K562 (cell line): ENCODE data around the gene SYT1. TPM values are rescaled to one million over a fixed set of nuclear protein-coding genes. Genes with fewer than 3 reads are reported as not detected.

ENCODE experiments used
- ATAC-seq: fragments of 200-7000 bp; cut with Tn5 transposase; 3 replicates; pipeline ENCODE4 v1.9.1; 2020; ENCODE audit warnings: moderate library complexity
- BruUV-seq: library from RNA; stranded (reverse); fragments of 400-500 nt; replicated peaks from 2 replicates; lab custom pipeline; 2021; lab: Mats Ljungman, UMichigan
- CTCF ChIA-PET: fragments of 300-600 bp; formaldehyde crosslinking; extraction: SDS; loops from one replicate; lab custom pipeline; 2021; ENCODE audit warnings: low intra/inter-chr PET ratio; lab: Yijun Ruan, JAX
- POLR2A ChIA-PET: fragments of 300-600, 350-650 bp; sonication (Branson Sonifier 250); formaldehyde crosslinking; extraction: SDS; loops from one replicate; lab custom pipeline; 2021; ENCODE audit warnings: antibody characterized with exemption, inconsistent platforms; lab: Yijun Ruan, JAX
- DNase-seq, 4 experiments: peaks; one replicate each; pipeline versions ENCODE4 v3.0.0 to v3.0.0-alpha.2; 2011 to 2018; ENCODE audit warnings: low spot score in 3 of 4, mixed read lengths in 3 of 4; ENCODE audit errors: extremely low read depth in 1 of 4
- FAIRE-seq: peaks from 2 replicates; lab custom pipeline; 2011; peaks lifted over from hg19 to GRCh38; lab: Jason Lieb, UNC
- H2AFZ ChIP-seq: 2 replicates; pipeline ENCODE4 v1.6.0; 2011; ENCODE audit warnings: low read depth, low read length, control low read depth, inconsistent platforms
- H3K27ac ChIP-seq: fragments of 200-600 bp; 3 replicates; pipeline ENCODE4 v1.8.0; 2011; ENCODE audit warnings: low read depth, mild to moderate bottlenecking, control low read depth, inconsistent platforms, low read length, moderate library complexity, mixed read lengths; ENCODE audit errors: extremely low read depth
- H3K27me3 ChIP-seq, 2 experiments: fragments of 300-600 bp in 1 of 2; 2 replicates in 1 of 2; 3 replicates in 1 of 2; pipeline versions ENCODE4 v1.6.0 to v1.8.0; 2011; ENCODE audit warnings: inconsistent platforms in 2 of 2, low read length in 2 of 2, mild to moderate bottlenecking in 1 of 2, mixed read lengths in 1 of 2, moderate library complexity in 1 of 2; ENCODE audit not compliant: control insufficient read depth in 2 of 2, insufficient read depth in 2 of 2
- H3K36me3 ChIP-seq: fragments of 300-600 bp; 3 replicates; pipeline ENCODE4 v1.8.0; 2011; ENCODE audit warnings: mild to moderate bottlenecking, low read length, inconsistent platforms; ENCODE audit not compliant: control insufficient read depth, insufficient read depth
- H3K4me1 ChIP-seq, 2 experiments: fragments of 200-600 bp in 1 of 2; replicated peaks in 1 of 2; 2 replicates in 1 of 2; 3 replicates in 1 of 2; pipeline versions ENCODE4 v1.5.1 to v1.8.0; 2011; ENCODE audit warnings: inconsistent platforms in 2 of 2, low read length in 2 of 2, mild to moderate bottlenecking in 1 of 2, mixed read lengths in 1 of 2, moderate library complexity in 1 of 2; ENCODE audit not compliant: control insufficient read depth in 2 of 2, insufficient read depth in 2 of 2
- H3K4me2 ChIP-seq: 2 replicates; pipeline ENCODE4 v1.6.1; 2011; ENCODE audit warnings: low read length, control low read depth, inconsistent platforms, mixed read lengths; ENCODE audit not compliant: insufficient read depth
- H3K4me3 ChIP-seq: fragments of 200-600 bp; sonication (generic), shearing (Covaris generic); 2 replicates; pipeline ENCODE4 v1.5.1; 2016; ENCODE audit warnings: control low read depth, inconsistent platforms
- H3K79me2 ChIP-seq: fragments of 200-600 bp; 3 replicates; pipeline ENCODE4 v1.8.0; 2011; ENCODE audit warnings: low read length, inconsistent platforms; ENCODE audit not compliant: control insufficient read depth, insufficient read depth
- H3K9ac ChIP-seq, 2 experiments: 2 replicates each; pipeline versions ENCODE4 v1.6.0 to v1.6.1; 2011; ENCODE audit warnings: low read depth in 2 of 2, low read length in 2 of 2, control low read depth in 1 of 2, inconsistent platforms in 1 of 2, mild to moderate bottlenecking in 1 of 2, mixed read lengths in 1 of 2; ENCODE audit not compliant: insufficient read depth in 1 of 2
- H3K9me1 ChIP-seq: one replicate; pipeline ENCODE4 v1.6.0; 2011; ENCODE audit warnings: inconsistent platforms, mild to moderate bottlenecking, low read length, moderate library complexity; ENCODE audit not compliant: control insufficient read depth, insufficient read depth
- H3K9me3 ChIP-seq: replicated peaks from 2 replicates; pipeline ENCODE4 v1.5.1; 2011; ENCODE audit warnings: low read depth, low read length, inconsistent platforms; ENCODE audit not compliant: control insufficient read depth, insufficient read depth
- H4K20me1 ChIP-seq: replicated peaks from 2 replicates; pipeline ENCODE4 v1.6.1; 2011; ENCODE audit warnings: low read length, inconsistent platforms, mixed read lengths; ENCODE audit not compliant: control insufficient read depth, insufficient read depth
- C11orf30 ChIP-seq: fragments of 450-650 bp; IDR thresholded peaks from 2 replicates; pipeline ENCODE4 v1.6.1; 2016; ENCODE audit warnings: low read depth, mild to moderate bottlenecking
- CTBP1 ChIP-seq: fragments of 450-650 bp; IDR thresholded peaks from 2 replicates; pipeline ENCODE4 v1.6.1; 2016; ENCODE audit warnings: borderline replicate concordance
- EP300 ChIP-seq: IDR thresholded peaks from 2 replicates; pipeline ENCODE4 v1.6.1; 2012; ENCODE audit warnings: low read length, improper control_type of control experiment
- EZH2 ChIP-seq: IDR thresholded peaks from 2 replicates; pipeline ENCODE4 v1.6.1; 2012; ENCODE audit warnings: low read depth, mild to moderate bottlenecking, inconsistent platforms, low read length, borderline replicate concordance
- MAFG ChIP-seq: fragments of 450-650 bp; conservative IDR thresholded peaks from 2 replicates; pipeline ENCODE4 v1.6.1; 2016; ENCODE audit warnings: missing genetic modification characterization, missing compliant biosample characterization
- MAFK ChIP-seq: IDR thresholded peaks from 2 replicates; pipeline ENCODE4 v1.6.1; 2011; ENCODE audit warnings: low read length, improper control_type of control experiment
- MEIS2 ChIP-seq: fragments of 450-650 bp; IDR thresholded peaks from 2 replicates; pipeline ENCODE4 v1.6.1; 2014; ENCODE audit warnings: mild to moderate bottlenecking; ENCODE audit not compliant: partially characterized antibody
- NFE2 ChIP-seq: IDR thresholded peaks from 2 replicates; pipeline ENCODE4 v1.6.1; 2014; ENCODE audit warnings: antibody characterized with exemption, low read depth
- POLR3G ChIP-seq: IDR thresholded peaks from 2 replicates; pipeline ENCODE4 v1.6.1; 2011; ENCODE audit not compliant: insufficient read length, insufficient replicate concordance; ENCODE audit errors: extremely low read depth
- RBM14 ChIP-seq: fragments of 200-400 bp; formaldehyde crosslinking; IDR thresholded peaks from 2 replicates; pipeline ENCODE4 v1.6.1; 2018; ENCODE audit warnings: low read depth, mild to moderate bottlenecking, low read length, moderate library complexity, borderline replicate concordance; ENCODE audit not compliant: insufficient read depth
- SMARCA4 ChIP-seq: fragments of 450-650 bp; IDR thresholded peaks from 2 replicates; pipeline ENCODE4 v1.6.1; 2016
- SMARCE1 ChIP-seq: fragments of 450-650 bp; IDR thresholded peaks from 2 replicates; pipeline ENCODE4 v1.7.1; 2016; ENCODE audit warnings: mild to moderate bottlenecking
- SOX6 ChIP-seq: fragments of 450-650 bp; IDR thresholded peaks from 2 replicates; pipeline ENCODE4 v1.6.1; 2014; ENCODE audit warnings: mild to moderate bottlenecking
- TAF9B ChIP-seq: fragments of 450-650 bp; IDR thresholded peaks from 2 replicates; pipeline ENCODE4 v1.6.1; 2018; ENCODE audit warnings: mild to moderate bottlenecking; ENCODE audit not compliant: partially characterized antibody
- TCFL5 ChIP-seq: fragments of 250-450 bp; sonication (Bioruptor Pico); conservative IDR thresholded peaks from 2 replicates; pipeline ENCODE4 v1.6.1; 2021; ENCODE audit warnings: mild to moderate bottlenecking, moderate library complexity, matching md5 sums
- TEAD4 ChIP-seq, 2 experiments: sonication (generic) in 1 of 2; formaldehyde crosslinking in 1 of 2; IDR thresholded peaks; 2 replicates each; pipeline versions ENCODE4 v1.6.1 to v1.8.0; 2012 to 2022; ENCODE audit warnings: borderline replicate concordance in 1 of 2, inconsistent platforms in 1 of 2, low read length in 1 of 2, mild to moderate bottlenecking in 1 of 2, missing genetic modification reagents in 1 of 2
- ZNF316 ChIP-seq: fragments of 450-650 bp; IDR thresholded peaks from 2 replicates; pipeline ENCODE4 v1.6.1; 2016
- WGBS: fragments of 100-300 bp; shearing (Covaris generic); methylation state at CpG from one replicate; pipeline ENCODE4 v1.1.6; 2016; ENCODE audit warnings: low coverage, mixed read lengths; ENCODE audit not compliant: insufficient coverage; ENCODE audit errors: missing lambda C conversion rate; 5-methylcytosine and 5-hydroxymethylcytosine counted together
- in situ Hi-C: fragments of 300-500 bp; cut with MboI; formaldehyde crosslinking; loops from 4 replicates; pipeline ENCODE4 v1.15.0; 2018; ENCODE audit warnings: inconsistent platforms, mixed read lengths
- intact Hi-C: fragments of 100-400 bp; cut with micrococcal nuclease; formaldehyde crosslinking; loops from 2 replicates; pipeline ENCODE4 v1.14.2; 2022
- polyA plus RNA-seq, 8 experiments: library from polyadenylated mRNA; depleted of rRNA in 4 of 8; stranded (reverse) in 5 of 8; unstranded in 3 of 8; fragments of >200 nt; fragmentation: Nextera tagmentation in 2 of 8; fragmentation: Illumina TruSeq in 1 of 8; extraction: Ambion mirVana in 2 of 8; extraction: Trizol in 1 of 8; gene quantifications; 2 replicates each; pipeline versions ENCODE4 v1.2.1 to v1.2.3, GENCODE V29; 2011 to 2014; ENCODE audit warnings: inconsistent platforms in 1 of 8, missing spikeins in 1 of 8
- total RNA-seq, 7 experiments: library from RNA; depleted of rRNA in 6 of 7; stranded (reverse); fragments of >200 nt in 6 of 7; fragmentation: Illumina TruSeq in 2 of 7; extraction: Trizol in 2 of 7; gene quantifications; 2 replicates each; pipeline versions ENCODE4 v1.2.1 to v1.2.3, GENCODE V29; 2011 to 2021; ENCODE audit warnings: low replicate concordance in 1 of 7
- TF ChIP-seq, protein P1 (sequence below): fragments of 450-650 bp; IDR thresholded peaks from 2 replicates; pipeline ENCODE4 v1.7.1; 2018; ENCODE audit warnings: mild to moderate bottlenecking, low read depth; ENCODE audit not compliant: partially characterized antibody
- TF ChIP-seq, protein P2 (sequence below): fragments of 200-800 bp; sonication (Bioruptor generic); IDR thresholded peaks from 2 replicates; pipeline ENCODE4 v1.6.1; 2017; ENCODE audit warnings: missing genetic modification characterization, missing compliant biosample characterization
- TF ChIP-seq, protein P3 (sequence below): sonication (generic); IDR thresholded peaks from 2 replicates; pipeline ENCODE4 v1.6.1; 2016

The SYT1 gene
- total and polyA plus RNA-seq, 9 of the 15 experiments (the other 6 are each of a cell fraction or from before 2014, with no cell fraction given): 0.03 to 0.13 (median 0.07) TPM; not detected in 4

DNA sequence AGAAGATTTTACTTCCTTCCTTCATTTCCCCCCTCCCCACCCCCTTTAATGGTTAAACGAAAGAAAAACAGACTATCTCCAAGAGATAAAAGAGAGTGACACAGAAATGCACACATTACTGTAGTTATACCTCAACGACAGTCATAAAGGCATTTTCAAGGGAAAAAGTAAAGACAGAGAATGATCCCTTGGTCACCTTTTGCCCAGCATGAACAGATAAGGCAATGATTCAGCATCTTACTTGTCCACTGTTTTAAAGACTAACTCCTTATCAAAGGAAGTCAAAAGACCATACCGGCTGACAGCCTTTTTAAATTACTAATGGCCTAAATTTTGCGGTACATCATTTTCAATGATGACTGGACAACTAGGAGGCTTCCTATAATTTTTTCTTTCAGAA lies 499.6 kb downstream of the SYT1 start:
- Histone ChIP-seq H2AFZ (no peak overlapping the region), H3K79me2 (no peaks in the 10 kb centered on the region), H4K20me1 (no peaks in the 10 kb centered on the region), H3K4me3 (no peak overlapping the region), H3K9me3 (no peaks in the 10 kb centered on the region), H3K36me3 (no peaks in the 10 kb centered on the region), H3K4me2 (no peak overlapping the region), H3K27me3 (no peaks in the 10 kb centered on the region), H3K9me1 (no peaks in the 10 kb centered on the region), H3K4me1 (no peaks in the 10 kb centered on the region), H3K27ac (peak overlapping the region; percentile 36; the same call in 1 of the 3 replicates), H3K9ac (no peak overlapping the region)
- in situ Hi-C loops: no loop called here
- peak; percentile 67 for ATAC-seq
- intact Hi-C loops: no loop called here
- no TSS peak for BruUV-seq
- DNase-seq: peak; percentile 10 to 51 (median 16)
- 2% methylated on average over 4 of the region's 4 CpGs for WGBS
- ChIA-PET POLR2A (no interaction called here), CTCF (no interaction called here)
- peak; percentile 40 for FAIRE-seq
- TF ChIP-seq POLR3G (no peak), ZNF316 (peak; percentile 56), MAFK (peak; percentile 21; the same call in 1 of the 2 replicates), SOX6 (0 out of 2 replicates have a peak, but pooled peaks have one; percentile 35), EZH2 (no peak), EP300 (peak; percentile 14; the same call in 1 of the 2 replicates), NFE2 (peak; percentile 88), MAFG (tag) (peak; percentile 79), MEIS2 (peak; percentile 8), TEAD4 (IDR thresholded peaks at IDR 0.05; ENCODE audit: low read length) (0 out of 2 replicates have a peak, but pooled peaks have one; percentile 24), TEAD4 (CRISPR knock-in tag; IDR thresholded peaks at IDR 0.05; ENCODE audit: borderline replicate concordance) (no peak), TAF9B (peak; percentile 17), TCFL5 (CRISPR knock-in tag) (no peak), C11orf30 (peak; percentile 60; the same call in 1 of the 2 replicates), RBM14 (no peak), SMARCE1 (peak; percentile 37; the same call in 1 of the 2 replicates), CTBP1 (peak; percentile 18; the same call in 1 of the 2 replicates), SMARCA4 (0 out of 2 replicates have a peak, but pooled peaks have one; percentile 22)
- TF ChIP-seq, protein P1, sequence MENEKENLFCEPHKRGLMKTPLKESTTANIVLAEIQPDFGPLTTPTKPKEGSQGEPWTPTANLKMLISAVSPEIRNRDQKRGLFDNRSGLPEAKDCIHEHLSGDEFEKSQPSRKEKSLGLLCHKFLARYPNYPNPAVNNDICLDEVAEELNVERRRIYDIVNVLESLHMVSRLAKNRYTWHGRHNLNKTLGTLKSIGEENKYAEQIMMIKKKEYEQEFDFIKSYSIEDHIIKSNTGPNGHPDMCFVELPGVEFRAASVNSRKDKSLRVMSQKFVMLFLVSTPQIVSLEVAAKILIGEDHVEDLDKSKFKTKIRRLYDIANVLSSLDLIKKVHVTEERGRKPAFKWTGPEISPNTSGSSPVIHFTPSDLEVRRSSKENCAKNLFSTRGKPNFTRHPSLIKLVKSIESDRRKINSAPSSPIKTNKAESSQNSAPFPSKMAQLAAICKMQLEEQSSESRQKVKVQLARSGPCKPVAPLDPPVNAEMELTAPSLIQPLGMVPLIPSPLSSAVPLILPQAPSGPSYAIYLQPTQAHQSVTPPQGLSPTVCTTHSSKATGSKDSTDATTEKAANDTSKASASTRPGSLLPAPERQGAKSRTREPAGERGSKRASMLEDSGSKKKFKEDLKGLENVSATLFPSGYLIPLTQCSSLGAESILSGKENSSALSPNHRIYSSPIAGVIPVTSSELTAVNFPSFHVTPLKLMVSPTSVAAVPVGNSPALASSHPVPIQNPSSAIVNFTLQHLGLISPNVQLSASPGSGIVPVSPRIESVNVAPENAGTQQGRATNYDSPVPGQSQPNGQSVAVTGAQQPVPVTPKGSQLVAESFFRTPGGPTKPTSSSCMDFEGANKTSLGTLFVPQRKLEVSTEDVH: no peak
- TF ChIP-seq, protein P2, sequence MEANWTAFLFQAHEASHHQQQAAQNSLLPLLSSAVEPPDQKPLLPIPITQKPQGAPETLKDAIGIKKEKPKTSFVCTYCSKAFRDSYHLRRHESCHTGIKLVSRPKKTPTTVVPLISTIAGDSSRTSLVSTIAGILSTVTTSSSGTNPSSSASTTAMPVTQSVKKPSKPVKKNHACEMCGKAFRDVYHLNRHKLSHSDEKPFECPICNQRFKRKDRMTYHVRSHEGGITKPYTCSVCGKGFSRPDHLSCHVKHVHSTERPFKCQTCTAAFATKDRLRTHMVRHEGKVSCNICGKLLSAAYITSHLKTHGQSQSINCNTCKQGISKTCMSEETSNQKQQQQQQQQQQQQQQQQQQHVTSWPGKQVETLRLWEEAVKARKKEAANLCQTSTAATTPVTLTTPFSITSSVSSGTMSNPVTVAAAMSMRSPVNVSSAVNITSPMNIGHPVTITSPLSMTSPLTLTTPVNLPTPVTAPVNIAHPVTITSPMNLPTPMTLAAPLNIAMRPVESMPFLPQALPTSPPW (CRISPR knock-in tag): peak; percentile 36; the same call in 1 of the 2 replicates
- TF ChIP-seq, protein P3, sequence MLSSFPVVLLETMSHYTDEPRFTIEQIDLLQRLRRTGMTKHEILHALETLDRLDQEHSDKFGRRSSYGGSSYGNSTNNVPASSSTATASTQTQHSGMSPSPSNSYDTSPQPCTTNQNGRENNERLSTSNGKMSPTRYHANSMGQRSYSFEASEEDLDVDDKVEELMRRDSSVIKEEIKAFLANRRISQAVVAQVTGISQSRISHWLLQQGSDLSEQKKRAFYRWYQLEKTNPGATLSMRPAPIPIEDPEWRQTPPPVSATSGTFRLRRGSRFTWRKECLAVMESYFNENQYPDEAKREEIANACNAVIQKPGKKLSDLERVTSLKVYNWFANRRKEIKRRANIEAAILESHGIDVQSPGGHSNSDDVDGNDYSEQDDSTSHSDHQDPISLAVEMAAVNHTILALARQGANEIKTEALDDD: peak; percentile 23; the same call in 1 of the 2 replicates
